Karpas-422 (cell line): ENCODE results near the gene CFC1B. TPM values are rescaled to one million over a fixed set of nuclear protein-coding genes. Genes with fewer than 3 reads are reported as not detected.
A peak's percentile ranks its signal among the peaks of the same experiment; 100 is the strongest.
"Not testable (repeated sequence)": the region's sequence is repeated elsewhere in the genome, so short reads cannot be mapped to it uniquely, and the experiment has no call there.

Source experiments
- DNase-seq: peaks from one replicate; pipeline ENCODE4 v3.0.0-alpha.2; 2015
- H2AFZ ChIP-seq: fragments of 200-600 bp; sonication (generic); 2 replicates; pipeline ENCODE4 v1.6.1; 2014; ENCODE audit warnings: antibody characterized with exemption, low read length, mixed read lengths
- H3K27ac ChIP-seq: fragments of 200-600 bp; sonication (generic); 2 replicates; pipeline ENCODE4 v1.5.1; 2014; ENCODE audit warnings: mild to moderate bottlenecking, low read length, moderate library complexity
- H3K27me3 ChIP-seq: fragments of 200-600 bp; sonication (generic); 2 replicates; pipeline ENCODE4 v1.6.1; 2014; ENCODE audit warnings: low read length, mixed read lengths
- H3K36me3 ChIP-seq: fragments of 200-600 bp; sonication (generic); 2 replicates; pipeline ENCODE4 v1.6.1; 2014; ENCODE audit warnings: low read length, mixed read lengths; ENCODE audit not compliant: insufficient read depth
- H3K4me1 ChIP-seq: fragments of 200-600 bp; sonication (generic); 2 replicates; pipeline ENCODE4 v1.6.1; 2014; ENCODE audit warnings: mild to moderate bottlenecking, low read length, mixed read lengths
- H3K4me2 ChIP-seq: fragments of 200-600 bp; sonication (generic); 2 replicates; pipeline ENCODE4 v1.6.1; 2014; ENCODE audit warnings: low read length, low read depth, mild to moderate bottlenecking; ENCODE audit not compliant: poor library complexity, severe bottlenecking
- H3K4me3 ChIP-seq: fragments of 200-600 bp; sonication (generic); 2 replicates; pipeline ENCODE4 v1.5.1; 2014; ENCODE audit warnings: mild to moderate bottlenecking, antibody characterized with exemption, low read length, mixed read lengths
- H3K79me2 ChIP-seq: fragments of 200-600 bp; sonication (generic); 2 replicates; pipeline ENCODE4 v1.6.1; 2014; ENCODE audit warnings: mild to moderate bottlenecking, low read length, mixed read lengths
- H3K9ac ChIP-seq: fragments of 200-600 bp; sonication (generic); 2 replicates; pipeline ENCODE4 v1.6.0; 2014; ENCODE audit warnings: low read length
- H3K9me2 ChIP-seq: fragments of 200-600 bp; sonication (generic), shearing (Covaris generic); replicated peaks from 2 replicates; pipeline ENCODE4 v1.6.0; 2014; ENCODE audit warnings: mild to moderate bottlenecking, low read length, moderate library complexity; ENCODE audit not compliant: insufficient read depth
- H3K9me3 ChIP-seq: fragments of 300-700, 200-600 bp; sonication (generic); 2 replicates; pipeline ENCODE4 v1.6.1; 2014; ENCODE audit warnings: low read length, mixed read lengths
- H4K20me1 ChIP-seq: fragments of 200-600 bp; sonication (generic); 2 replicates; pipeline ENCODE4 v1.6.1; 2014; ENCODE audit warnings: mild to moderate bottlenecking, antibody characterized with exemption, low read length, low read depth; ENCODE audit not compliant: insufficient read depth
- total RNA-seq: library from RNA; depleted of rRNA; stranded (reverse); fragments of >200 nt; shearing (Covaris generic); gene quantifications from 2 replicates; pipeline ENCODE4 v1.2.3, GENCODE V29; 2014; ENCODE audit warnings: low replicate concordance; rRNA removed

Gene CFC1B
- total RNA-seq, result not detected in 2 replicates

DNA sequence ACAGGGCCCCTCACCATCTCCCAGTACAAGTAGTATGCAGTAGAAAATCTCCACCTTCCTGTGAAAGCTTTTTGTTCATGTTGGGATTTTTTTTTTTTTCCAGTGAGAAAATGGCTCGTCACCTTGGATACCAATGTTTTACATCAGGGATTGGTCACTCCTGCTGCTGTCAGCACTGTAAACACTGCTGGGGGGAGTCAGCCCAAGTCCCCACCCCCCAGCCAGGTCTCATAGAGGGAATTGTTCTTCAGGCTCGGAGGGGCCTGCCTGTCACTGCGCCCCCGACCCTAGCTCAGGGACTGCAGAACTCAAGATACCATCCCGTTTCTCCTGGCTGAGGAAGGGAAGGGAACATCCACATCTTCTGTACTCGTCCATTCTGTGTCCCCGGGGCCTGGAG, at the start of gene CFC1B:
CFC1B (plus strand) TSS at position 231 of the 400 bp plus-strand sequence. CDS start 263 bp downstream, outside the sequence.
- H3K79me2 ChIP-seq, H3K9me2 ChIP-seq, H3K4me1 ChIP-seq, H3K36me3 ChIP-seq, H3K4me3 ChIP-seq, H3K27ac ChIP-seq, H3K4me2 ChIP-seq, DNase-seq, H2AFZ ChIP-seq, H3K9ac ChIP-seq, H4K20me1 ChIP-seq, H3K9me3 ChIP-seq, H3K27me3 ChIP-seq: not testable (repeated sequence)

- H3K9me3 ChIP-seq, H3K9ac ChIP-seq, DNase-seq, H3K4me2 ChIP-seq, H3K9me2 ChIP-seq, H3K27ac ChIP-seq, H3K36me3 ChIP-seq, H3K79me2 ChIP-seq, H3K4me1 ChIP-seq, H3K4me3 ChIP-seq, H4K20me1 ChIP-seq, H2AFZ ChIP-seq, H3K27me3 ChIP-seq: not testable (repeated sequence)
These were observed 29.9 kb upstream of the CFC1B start for GRCh38 chr2:130491073-130491472.

GRCh38 chr2:130509228-130509627, 11.8 kb upstream of the CFC1B start, which contains the start of gene POTEI:
Gene POTEI (minus strand): TSS chr2:130509328. CDS start chr2:130509235, 93 bp downstream.
- not testable (repeated sequence) for H3K27me3 ChIP-seq, H3K4me1 ChIP-seq, H4K20me1 ChIP-seq, H3K79me2 ChIP-seq, H3K36me3 ChIP-seq, H3K9me2 ChIP-seq, H3K27ac ChIP-seq, H3K9ac ChIP-seq, H3K4me3 ChIP-seq, H3K9me3 ChIP-seq, H2AFZ ChIP-seq, DNase-seq, H3K4me2 ChIP-seq

DNA sequence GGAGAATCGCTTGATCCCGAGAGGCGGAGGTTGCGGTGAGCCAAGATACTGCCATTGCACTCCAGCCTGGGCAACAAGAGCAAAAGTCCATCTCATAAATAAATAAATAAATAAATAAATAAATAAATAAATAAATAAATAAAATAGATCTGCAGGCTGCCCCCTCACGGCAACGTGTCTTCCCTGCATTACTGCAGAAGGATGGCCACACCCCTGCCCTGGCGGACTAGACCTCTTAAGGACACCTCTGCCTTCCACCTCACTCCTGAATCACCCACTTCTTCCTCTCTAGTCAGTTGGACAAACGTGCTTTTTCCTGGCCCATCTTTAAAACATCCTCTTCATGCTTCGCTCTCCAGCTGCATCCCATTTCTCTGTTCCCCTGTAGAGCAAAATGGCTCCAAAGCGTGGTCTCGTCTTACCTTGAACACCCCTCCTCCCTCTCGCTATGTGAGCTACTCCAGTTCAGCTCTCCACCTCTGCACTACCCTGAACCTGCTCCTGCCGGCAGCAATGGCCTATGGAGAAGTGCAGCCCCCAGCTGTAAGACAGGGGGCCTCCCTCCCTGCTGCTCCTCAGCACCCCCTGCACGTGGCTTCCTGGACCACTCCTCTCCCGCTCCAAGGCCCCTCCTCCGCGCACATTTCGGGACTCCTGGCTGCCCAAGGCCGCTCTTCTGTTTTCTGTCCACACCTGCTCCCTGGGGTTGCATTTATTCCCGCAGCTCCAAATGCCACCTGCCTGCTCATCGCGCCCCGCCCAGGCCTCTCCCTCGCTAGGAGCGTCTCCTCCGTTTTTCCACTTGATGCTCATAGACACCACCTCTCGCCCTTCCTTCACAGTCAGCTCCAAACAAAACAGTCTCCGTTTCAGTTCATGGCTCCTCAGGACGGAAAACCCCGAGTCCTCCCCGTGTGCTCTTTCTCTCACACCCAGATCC, 9.9 kb upstream of the CFC1B start:
- H3K9ac ChIP-seq, H3K27me3 ChIP-seq, H4K20me1 ChIP-seq, H3K4me1 ChIP-seq, H3K27ac ChIP-seq, H3K4me3 ChIP-seq, H3K4me2 ChIP-seq, H3K9me2 ChIP-seq, H3K9me3 ChIP-seq, DNase-seq, H3K36me3 ChIP-seq, H2AFZ ChIP-seq, H3K79me2 ChIP-seq: not testable (repeated sequence)

GRCh38 chr2:130511747-130512451, 9.1 kb upstream of the CFC1B start:
- not testable (repeated sequence) for H3K4me1 ChIP-seq, H3K9me3 ChIP-seq, H4K20me1 ChIP-seq, H3K4me3 ChIP-seq, H3K4me2 ChIP-seq, H3K36me3 ChIP-seq, H2AFZ ChIP-seq, H3K27ac ChIP-seq, H3K27me3 ChIP-seq, H3K9ac ChIP-seq, H3K9me2 ChIP-seq, H3K79me2 ChIP-seq
- DNase-seq, result peak; percentile 10

GRCh38 chr2:130518516-130519106, 2.4 kb upstream of the CFC1B start:
- DNase-seq, H3K4me1 ChIP-seq, H3K27me3 ChIP-seq, H3K9me2 ChIP-seq, H2AFZ ChIP-seq, H4K20me1 ChIP-seq, H3K9me3 ChIP-seq, H3K4me2 ChIP-seq, H3K27ac ChIP-seq, H3K4me3 ChIP-seq, H3K9ac ChIP-seq, H3K36me3 ChIP-seq, H3K79me2 ChIP-seq: not testable (repeated sequence)

- H3K79me2 ChIP-seq, H3K9me2 ChIP-seq: not testable (repeated sequence)
These were observed 1.4 kb downstream of the CFC1B start for GRCh38 chr2:130522390-130522789.

GRCh38 chr2:130527365-130527967, 6.4 kb downstream of the CFC1B start:
- not testable (repeated sequence) for DNase-seq, H3K9me2 ChIP-seq, H3K4me3 ChIP-seq, H3K36me3 ChIP-seq, H3K4me2 ChIP-seq, H3K9me3 ChIP-seq, H4K20me1 ChIP-seq, H2AFZ ChIP-seq, H3K79me2 ChIP-seq, H3K27me3 ChIP-seq, H3K9ac ChIP-seq, H3K4me1 ChIP-seq, H3K27ac ChIP-seq

More at GRCh38 chr2:130522390-130522789, 1.4 kb downstream of the CFC1B start:
- not testable (repeated sequence) for H3K27me3 ChIP-seq, H3K27ac ChIP-seq, DNase-seq, H3K9ac ChIP-seq, H3K9me3 ChIP-seq, H4K20me1 ChIP-seq, H3K4me2 ChIP-seq, H3K4me1 ChIP-seq, H3K36me3 ChIP-seq, H2AFZ ChIP-seq, H3K4me3 ChIP-seq
